Stimulated activated CD8-positive, alpha-beta memory T cell treated with anti-CD3 and anti-CD28 coated beads, Interleukin-4, amount 100 ng/mL, for 24 hours (primary cell): ENCODE results near the gene HMGA1.

Experiments
- DNase-seq: peaks from one replicate; pipeline ENCODE4 v3.0.0-alpha.2; 2020; ENCODE audit warnings: low read depth

The HMGA1 gene, protein sequence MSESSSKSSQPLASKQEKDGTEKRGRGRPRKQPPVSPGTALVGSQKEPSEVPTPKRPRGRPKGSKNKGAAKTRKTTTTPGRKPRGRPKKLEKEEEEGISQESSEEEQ

DNA sequence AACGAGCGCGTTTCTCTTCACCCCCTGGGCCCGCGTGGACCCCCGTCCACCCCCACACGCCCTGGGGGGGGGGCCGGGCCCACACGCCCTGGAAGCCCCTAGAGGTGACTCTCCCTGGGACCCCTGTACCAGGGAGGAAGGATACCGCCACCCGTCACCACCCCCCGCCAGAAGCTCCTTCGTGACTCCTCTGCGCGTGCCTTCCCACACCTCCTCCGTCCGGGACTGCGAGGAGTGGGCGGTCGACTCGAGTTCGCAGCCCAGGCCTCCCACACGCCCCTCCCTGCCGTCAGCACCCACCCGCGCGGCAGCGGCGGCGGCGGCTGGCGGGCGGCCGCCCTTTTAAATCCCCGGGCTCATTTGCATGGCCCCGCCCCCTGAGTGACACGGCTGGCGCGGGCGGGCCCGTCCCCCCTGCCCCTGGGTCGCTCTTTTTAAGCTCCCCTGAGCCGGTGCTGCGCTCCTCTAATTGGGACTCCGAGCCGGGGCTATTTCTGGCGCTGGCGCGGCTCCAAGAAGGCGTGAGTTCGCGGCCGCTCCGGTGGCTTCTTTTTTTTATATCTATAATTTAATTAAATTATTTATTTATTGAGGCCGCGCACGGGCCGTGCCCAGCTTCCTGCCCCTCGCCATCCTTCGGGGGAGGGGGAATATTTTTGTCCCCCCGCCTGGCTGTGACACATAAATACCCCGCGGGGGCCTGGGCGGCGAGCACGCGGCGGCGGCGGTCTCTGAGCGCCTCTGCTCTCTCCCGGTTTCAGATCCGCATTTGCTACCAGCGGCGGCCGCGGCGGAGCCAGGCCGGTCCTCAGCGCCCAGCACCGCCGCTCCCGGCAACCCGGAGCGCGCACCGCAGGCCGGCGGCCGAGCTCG is at the start of gene HMGA1:
Gene HMGA1, plus strand, starts transcription at position 431 of the 873 bp plus-strand sequence. CDS start 3,908 bp downstream, outside the sequence.
- DNase-seq = peak; percentile 85

DNA sequence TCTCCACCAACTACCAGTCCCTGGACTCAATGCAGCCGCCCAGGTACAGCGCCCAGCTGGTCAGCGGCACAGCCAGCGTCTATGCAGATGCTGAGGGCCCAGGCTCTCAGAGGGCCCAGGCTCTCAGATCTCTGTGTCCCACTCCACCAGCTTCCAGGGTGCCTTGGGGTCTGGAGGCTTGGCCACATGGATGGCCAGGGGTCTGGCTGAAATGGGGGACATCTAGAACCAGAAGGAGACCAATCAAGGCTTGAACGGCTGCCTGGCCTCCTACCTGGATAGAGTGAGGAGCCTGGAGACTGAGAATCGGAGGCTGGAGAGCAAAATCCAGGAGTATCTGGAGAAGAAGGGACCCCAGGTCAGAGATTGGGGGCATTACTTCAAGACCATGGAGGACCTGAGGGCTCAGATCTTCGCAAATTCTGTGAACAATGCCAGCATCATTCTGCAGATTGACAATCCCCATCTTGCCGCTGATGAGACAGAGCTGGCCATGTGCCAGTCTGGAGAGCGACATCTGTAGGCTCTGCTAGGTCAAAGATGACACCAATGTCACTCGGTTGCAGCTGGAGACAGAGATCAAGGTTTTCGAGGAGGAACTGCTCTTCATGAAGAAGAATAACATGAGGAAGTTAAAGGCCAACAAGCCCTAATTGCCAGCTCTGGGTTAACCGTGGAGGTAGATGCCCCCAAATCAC is 46.7 kb upstream of the HMGA1 start:
- DNase-seq = no peak

DNA sequence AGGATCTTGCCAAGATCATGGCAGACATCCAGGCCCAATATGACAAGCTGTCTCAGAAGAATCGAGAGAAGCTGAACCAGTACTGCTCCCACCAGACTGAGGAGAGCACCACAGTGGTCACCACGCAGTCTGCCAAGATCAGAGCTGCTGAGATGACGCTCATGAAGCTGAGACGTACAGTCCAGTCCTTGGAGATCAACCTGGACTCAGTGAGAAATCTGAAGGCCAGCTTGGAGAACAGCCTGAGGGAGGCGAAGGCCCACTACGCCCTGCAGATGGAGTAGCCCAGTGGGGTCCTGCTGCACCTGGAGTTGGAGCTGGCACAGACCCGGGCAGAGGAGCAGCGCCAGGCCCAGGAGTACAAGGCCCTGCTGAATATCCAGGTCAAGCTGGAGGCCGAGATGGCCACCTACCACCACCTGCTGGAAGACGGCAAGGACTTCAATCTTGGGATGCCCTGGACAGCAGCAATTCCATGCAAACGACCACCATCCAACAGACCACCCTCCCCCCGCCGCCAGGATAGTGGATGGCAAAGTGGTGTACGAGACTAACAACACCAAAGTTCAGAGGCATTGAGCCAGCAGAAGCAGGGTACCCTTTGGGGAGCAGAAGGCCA is 46.1 kb upstream of the HMGA1 start:
- no peak for DNase-seq

DNA sequence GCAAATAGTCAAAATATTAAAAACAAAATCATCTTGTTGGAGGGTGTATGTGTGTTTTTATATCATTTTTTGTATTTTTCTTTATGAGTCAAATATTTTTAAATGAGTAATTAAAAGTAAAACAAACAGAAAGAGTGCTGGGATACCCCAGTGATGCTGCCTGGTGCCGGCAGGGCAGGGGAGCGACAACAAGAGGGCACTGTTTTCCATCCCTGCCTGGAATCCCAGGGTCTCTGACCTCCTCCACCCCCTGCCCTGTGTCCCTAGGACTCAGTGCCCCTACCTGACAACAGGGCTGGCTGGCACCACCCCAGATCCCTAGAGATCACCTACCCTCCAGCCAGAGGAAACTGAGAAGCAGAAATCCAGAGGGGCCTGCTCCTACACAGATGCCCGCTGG is 41.9 kb upstream of the HMGA1 start:
- no peak for DNase-seq

DNA sequence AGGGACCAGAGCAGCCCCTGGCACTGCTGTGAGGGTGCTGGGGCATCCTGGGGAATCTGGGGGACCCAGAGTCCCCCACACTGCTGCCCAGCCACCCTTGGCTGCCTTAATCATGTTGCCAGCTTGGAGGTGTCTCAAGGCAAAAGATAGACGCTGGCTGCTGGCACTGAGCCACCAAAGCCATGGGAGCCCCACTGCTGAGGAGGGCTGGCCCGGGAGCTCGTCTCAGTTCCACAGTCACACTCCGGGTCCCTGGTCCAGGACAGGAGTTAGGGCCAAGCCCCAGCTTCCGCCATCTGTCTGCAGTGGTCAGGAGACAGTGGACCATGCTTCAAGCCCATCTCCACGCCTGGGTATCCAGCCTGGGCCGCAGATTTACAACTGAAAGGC is 41.0 kb upstream of the HMGA1 start:
- no peak for DNase-seq

DNA sequence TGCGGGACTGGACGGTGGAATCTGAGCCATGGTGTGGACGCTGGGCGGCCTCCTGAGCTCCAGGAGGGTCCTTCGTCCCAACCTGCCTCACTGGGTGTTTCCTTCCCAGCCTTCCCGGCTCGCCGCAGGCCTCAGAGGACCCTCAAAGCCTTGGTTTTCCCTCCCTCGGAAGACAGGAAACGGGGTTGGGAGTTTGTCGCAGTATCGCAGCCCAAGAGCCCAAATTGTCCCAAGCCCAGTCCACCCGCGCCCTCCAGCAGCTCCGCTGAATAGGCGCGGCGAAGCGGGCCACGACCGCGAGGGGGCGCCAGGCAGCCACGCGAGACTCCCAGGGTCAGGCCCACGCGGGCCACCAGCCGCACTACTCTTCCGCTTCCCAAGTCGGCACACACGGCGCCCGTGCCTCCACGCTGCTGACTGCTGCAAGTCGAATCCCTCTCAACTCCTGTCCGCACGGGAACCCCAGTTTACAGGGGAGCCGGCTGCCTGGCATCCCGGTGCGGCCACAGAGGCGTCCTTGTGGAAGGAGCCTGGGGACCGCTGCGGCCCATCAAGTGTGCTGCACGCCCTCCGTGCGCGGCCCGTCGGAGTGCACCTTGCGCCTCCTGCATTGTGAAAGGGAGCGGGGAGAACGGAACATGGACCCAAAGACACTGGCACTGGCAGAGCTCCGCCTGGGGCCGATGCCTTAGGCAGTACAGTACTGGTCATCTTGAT is 40.4 kb upstream of the HMGA1 start:
- peak; percentile 87 for DNase-seq

DNA sequence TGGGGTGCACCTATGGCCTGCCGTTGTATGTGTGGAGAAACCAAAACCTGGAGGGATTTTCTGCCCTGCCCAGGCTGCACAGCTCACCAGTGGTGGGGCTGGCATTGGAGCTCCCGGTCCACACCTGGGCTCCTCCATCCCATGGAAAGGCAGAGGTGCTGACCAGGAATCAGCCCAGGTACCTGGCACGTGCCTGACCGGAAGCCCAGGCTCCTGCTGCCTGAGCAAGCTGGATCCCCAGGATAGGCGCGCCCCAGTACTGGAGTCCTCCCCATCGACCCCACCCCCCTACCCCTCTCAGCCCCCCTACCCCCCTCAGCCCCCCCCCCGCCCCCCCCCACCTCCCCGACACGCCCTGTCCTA is 39.9 kb upstream of the HMGA1 start:
- DNase-seq = no peak

DNA sequence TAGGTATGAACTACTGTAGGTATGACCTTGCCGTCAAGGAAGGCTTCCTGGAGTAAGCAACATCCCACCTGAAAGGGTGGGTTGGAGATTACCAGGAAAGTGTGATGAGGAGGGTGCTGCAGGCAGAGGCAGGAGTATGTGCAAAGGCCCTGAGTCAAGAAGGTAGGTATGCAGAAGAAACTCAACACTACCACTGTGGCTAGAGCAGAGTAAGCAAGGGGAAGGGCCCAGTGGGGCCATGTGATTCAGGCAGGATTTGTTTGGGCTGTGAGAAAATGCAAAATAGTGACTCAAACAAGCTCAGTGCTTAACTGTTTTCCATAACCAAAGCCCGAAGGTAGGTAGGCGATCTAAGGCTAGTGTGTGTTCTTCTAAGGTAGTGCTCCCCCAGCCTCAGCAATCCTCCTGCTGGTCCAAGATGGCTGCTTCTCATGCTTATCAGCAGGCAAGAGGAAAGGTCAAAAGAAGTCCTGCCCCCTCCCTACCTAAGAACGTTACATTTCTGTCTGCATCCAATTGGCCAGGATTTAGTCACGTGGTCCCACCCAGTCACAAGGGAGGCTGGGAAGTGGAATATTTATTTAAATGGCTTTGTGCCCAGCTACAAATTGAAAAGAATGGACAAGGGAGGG is 36.2 kb upstream of the HMGA1 start:
- DNase-seq = no peak

DNA sequence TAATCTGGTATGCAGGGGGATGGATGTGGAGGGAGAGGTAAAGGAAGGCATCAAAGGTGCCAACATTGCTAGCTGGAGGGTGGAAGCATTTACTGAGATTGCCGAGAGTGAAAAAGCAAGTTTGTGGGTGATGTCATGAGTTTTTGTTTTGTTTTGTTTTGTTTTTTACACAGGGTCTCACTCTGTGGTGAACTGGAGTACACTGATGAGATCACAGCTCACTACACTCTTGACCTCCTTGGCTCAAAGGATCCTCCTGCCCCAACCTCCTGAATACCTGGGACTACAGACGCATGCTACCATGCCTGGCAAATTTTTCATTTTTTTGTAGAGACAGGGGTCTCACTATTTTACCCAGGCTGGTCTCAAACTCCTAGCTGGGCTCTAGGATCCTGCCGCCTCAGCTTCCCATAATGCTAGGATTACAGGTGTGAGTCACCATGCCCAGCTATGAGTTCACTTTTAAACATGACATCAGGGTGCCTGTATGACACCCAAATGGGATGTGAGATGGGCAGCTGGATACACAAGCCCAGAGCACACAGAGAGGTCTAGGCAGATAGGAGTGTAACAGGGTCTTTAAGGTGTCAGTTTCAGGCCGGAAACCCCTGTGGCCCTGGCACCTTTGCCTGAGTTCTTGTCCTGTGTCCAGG is 35.1 kb upstream of the HMGA1 start:
- no peak for DNase-seq

DNA sequence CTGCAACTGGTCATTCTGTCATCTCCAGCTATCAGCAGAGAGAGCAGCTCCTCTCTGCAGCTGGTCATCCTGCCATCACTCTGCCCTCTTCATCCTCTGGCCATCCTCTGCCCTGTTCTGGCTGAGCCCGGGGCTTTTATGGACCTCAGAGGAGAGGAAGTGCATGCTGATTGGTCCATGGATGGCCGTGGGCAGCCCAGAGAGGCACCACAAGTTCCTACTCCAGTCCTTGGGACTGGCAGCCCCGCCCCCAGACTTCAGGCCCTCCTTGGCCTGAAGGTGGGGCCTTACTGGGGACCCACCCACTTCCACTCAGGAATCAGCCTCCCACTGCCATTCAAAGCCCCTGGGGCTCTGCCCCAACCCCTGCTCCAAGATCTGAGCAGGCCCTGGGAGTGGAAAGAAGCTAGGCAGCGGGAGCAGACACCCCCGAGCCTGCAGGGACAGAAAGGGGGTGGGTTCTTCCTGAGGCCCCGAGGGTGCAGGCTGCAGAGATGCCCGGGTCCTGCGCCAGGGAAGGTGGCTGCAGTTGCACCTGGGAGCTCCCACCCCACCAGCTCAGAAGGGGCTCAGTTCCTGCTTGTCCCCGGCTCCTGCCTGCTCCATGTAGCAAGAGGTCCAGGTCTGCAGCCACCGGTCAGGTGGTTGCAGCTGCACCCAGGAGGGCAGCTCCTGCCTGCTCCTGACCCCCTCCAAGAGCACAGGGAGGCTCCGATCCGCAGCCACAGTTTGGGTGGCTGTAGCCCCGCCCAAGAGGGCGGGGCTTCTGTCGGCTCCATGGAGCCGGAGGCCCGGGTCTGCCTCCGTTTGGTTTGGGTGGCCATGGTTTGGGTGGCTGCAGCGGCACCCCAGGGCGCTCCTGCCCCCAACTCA is 34.1 kb upstream of the HMGA1 start:
- no peak for DNase-seq

DNA sequence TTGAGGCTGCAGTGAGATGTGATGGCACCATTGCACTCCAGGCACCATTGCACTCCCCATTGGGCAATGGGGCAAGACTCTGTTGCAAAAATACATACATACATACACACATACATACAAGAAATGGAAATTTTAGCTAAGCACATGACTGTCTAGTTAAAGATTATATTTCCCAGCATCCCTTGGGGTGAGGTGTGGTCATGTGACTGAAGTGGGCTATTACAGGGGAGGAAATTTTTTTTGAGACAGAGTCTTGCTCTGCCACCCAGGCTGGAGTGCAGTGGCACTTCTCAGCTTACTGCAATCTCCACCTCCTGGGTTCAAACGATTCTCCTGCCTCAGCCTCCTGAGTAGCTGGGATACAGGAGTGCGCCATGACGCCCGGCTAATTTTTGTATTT is 32.0 kb upstream of the HMGA1 start:
- DNase-seq = no peak

DNA sequence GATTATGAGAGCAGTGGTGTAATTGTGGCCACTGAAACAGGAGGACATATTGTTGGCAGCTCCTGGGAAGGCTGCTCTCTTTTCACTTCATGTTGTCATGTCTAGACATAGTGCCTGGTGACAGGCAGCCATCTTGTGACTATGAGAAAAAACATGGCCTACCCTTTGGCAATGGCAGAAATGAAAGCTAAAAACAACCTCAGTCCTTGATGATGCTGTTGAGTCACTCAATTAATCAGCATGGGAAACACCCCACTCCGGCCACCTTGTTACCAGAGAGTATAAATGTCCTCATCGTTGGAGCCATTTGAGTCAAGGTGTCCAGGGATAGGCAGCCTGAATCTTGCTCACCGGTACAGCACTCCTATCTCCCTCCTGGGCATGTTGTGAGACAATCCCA is 31.2 kb upstream of the HMGA1 start:
- no peak for DNase-seq

DNA sequence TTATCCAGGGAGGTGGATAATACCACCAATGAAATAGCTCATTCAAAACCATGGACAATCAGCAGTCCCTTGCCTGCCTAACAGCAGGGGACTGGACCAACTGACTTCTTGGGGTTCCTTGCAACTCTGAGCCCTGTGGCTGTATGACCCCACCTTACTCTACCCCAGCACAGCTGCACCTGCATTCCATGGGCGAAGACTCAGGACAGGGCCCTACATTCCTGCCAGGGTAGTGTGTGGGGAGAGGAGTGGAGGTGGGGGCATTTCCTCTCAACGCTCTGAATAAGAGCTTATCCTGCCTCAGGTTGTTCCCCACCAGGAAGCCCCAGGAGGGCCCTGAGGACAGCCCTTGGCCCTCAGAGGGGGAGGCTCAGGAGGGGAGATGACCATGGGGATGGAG is 30.8 kb upstream of the HMGA1 start:
- DNase-seq = no peak

DNA sequence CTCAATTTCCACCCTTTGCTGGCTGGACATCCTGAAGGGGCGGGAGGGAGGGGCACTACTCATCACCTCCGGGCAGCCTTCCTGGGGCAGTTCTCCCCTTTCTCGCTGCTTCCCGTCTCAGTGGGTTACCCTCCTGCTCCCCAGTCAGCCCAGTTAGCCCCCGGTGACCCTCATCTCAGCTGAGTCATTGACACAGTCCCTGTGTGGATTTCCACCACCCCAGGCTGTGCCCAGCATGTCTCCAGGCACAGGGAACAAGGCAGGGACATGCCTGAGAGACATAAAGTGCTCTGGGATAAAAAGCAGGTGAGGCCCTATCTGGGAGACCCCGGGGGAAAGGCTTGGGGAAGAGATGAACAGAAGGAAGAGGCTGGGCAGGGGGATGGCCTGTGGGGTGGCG is 29.9 kb upstream of the HMGA1 start:
- no peak for DNase-seq

DNA sequence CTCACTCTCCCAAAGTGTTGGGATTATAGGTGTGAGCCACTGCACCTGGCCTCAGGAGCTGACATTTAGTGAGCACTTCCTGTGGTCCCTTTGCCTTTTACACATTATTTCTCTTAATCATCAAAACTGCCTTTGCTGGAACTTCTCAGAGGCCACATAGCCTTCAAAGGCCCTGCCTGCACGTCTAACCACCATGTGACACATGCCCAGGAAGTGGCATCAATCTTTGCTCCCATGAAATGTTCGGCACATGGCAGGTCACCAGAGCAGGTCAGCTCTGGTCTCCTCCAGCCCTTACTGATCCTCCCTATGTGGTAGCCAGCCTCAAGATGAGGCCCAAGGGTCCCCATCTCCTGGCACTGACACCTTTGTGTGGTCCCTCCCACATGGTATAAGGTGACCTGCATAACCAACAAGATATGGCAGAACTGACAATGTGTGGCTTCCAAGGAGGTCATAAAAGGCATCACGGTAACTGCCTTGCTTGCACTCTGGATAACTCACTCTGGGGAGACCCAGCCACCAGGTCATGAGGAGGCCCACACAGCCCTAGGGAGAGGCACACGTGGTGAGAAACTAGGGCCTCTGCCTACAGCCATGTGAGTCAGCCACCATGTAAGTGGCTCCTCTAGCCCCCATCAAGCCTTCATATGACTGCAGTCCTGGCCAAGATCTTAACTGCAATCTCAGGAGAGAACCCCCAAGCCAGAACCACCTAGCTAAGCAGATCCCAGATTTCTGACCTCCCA is 28.8 kb upstream of the HMGA1 start:
- no peak for DNase-seq

DNA sequence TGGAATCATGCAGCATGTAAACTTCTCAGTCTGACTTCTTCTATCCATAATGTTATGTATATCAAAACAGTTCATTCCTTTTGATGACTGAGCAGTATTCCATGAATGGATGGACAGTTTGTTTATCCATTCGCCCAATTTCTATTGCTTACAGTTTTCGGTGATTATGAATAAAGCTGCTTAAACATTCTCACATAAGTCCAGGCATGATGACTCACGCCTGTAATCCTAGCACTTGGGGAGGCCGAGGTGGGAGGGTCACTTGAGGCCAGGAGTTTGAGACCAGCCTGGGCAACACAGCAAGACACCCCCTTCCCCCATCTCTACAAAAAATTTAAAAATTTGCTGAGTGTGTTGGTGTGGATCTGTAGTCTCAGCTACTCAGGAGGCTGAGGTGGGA is 22.9 kb upstream of the HMGA1 start:
- no peak for DNase-seq

DNA sequence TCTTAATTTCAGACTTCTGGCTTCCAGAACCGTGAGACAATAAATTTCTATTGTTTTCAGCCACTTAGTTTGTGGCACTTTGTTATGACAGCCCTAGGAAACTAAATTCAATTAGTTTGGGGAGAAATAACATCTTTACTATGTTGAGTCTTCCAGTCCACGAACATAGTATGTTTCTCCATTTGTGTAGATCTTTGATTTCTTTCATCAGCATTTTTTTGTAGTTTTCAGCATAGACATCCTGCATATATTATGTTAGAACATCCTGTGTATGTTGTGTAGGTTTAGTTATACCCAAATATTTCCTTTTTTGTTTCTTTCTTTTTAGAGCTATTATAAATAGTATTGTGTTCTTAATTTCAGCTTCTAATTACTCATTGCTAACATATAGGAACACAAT is 18.0 kb upstream of the HMGA1 start:
- no peak for DNase-seq

DNA sequence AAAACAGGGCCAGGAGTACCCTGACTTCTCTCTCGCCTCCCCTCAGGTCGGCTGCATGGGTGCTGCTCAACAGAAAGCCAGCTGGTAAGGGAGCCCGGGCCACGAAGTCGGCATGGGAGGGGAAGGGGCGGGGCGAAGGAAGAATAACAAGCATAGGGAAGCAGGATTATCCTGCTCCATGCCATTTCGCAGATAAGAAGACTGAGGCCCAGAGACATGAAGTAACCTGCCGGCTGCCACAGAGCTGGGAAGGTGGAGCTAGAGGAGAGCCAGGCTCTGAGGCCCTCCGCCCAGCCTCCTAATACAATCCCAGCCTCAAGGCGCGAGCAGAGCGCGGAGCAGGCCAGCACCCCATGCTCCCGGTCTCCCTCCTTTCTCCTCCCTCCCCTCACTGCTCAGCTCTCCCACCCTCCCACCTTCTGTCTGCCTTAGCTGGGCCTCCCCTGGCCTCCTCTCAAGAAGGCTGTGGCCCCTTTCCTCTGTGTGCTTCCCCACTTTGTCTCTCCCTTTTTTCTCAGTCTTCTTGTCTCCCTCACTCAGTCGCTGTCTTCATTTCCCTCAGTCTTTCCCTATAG is 13.2 kb upstream of the HMGA1 start:
- no peak for DNase-seq
